IgD-negative memory B cell (primary cell): ENCODE results near the gene SLCO4C1. TPM values are rescaled to one million over a fixed set of nuclear protein-coding genes. Genes with fewer than 3 reads are reported as not detected.

ENCODE experiments used
- H3K27ac Mint-ChIP-seq, 3 donors: one replicate each; pipeline ENCODE4 v1.8.0; 2020 to 2022; ENCODE audit warnings: mild to moderate bottlenecking in 3 of 3, mixed read lengths in 3 of 3, moderate library complexity in 1 of 3
- H3K27me3 Mint-ChIP-seq: one replicate; pipeline ENCODE4 v1.8.0; 2021; ENCODE audit warnings: mixed read lengths
- H3K36me3 Mint-ChIP-seq: one replicate; pipeline ENCODE4 v1.8.0; 2020; ENCODE audit warnings: mild to moderate bottlenecking, mixed read lengths
- H3K4me1 Mint-ChIP-seq, 3 donors: one replicate each; pipeline ENCODE4 v1.8.0; 2020 to 2022; ENCODE audit warnings: mixed read lengths in 3 of 3, mild to moderate bottlenecking in 1 of 3
- H3K4me3 Mint-ChIP-seq, 4 donors: one replicate each; pipeline ENCODE4 v1.8.0; 2020 to 2022; ENCODE audit warnings: mild to moderate bottlenecking in 4 of 4, mixed read lengths in 4 of 4, moderate library complexity in 3 of 4
- H3K9me3 Mint-ChIP-seq, 3 donors: one replicate each; pipeline ENCODE4 v1.8.0; 2020 to 2021; ENCODE audit warnings: mixed read lengths in 3 of 3, mild to moderate bottlenecking in 1 of 3
- polyA plus RNA-seq: library from polyadenylated mRNA; unstranded; fragments of 300-500 nt; fragmentation: Illumina TruSeq; gene quantifications from one replicate; pipeline ENCODE4 v1.2.3, GENCODE V29; 2021

Gene SLCO4C1
- polyA plus RNA-seq, 1 donor from 2014 or later = 0.05 TPM

DNA sequence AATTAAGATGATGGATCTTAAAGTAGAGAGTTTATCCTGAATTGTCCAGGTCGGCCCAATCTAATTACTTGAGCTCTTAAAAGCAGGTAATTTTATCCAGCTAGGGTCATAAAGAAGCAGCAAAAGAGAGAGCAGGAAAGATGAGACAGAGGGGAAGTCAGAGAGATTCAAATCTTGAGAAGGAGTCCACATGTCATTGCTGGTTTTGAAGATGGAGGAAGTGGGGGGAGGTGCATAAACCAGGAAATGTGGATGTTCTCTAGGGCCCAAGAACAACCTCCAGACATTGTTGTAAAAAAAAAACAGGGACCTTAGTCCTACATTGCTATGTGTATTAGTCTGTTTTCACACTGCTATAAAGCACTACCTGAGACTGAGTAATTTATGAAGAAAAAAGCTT is 66.4 kb downstream of the SLCO4C1 start:
- no peak overlapping the region for H3K27ac Mint-ChIP-seq
- no peaks in the 10 kb centered on the region for H3K9me3 Mint-ChIP-seq
- no peaks in the 10 kb centered on the region for H3K27me3 Mint-ChIP-seq
- H3K4me1 Mint-ChIP-seq = peaks cover 0 to 4% (median 0%) of the 10 kb centered on the region in 3 donors
- no peaks in the 10 kb centered on the region for H3K36me3 Mint-ChIP-seq
- H3K4me3 Mint-ChIP-seq = no peak overlapping the region

DNA sequence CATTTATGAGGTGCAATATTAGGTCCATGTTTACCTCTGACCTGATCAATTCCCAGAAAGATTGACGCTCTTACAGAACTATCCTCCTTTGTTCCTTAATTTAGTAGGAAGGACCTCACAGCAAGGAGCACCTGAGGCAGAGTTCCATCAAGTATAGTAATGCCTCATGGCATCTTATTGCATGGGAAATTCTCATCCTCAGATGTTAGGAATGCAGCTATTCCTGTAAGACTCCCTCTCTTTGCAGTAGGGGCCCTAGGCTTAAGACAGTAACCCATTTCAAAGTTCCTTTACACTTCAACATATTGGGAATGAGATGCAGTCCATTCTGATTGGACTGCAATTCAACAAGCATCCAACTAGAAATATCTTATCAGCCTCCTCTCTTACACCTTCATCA is 69.8 kb downstream of the SLCO4C1 start:
- H3K27ac Mint-ChIP-seq = no peak overlapping the region
- H3K4me3 Mint-ChIP-seq = no peak overlapping the region
- peaks cover 1% of the 10 kb centered on the region for H3K27me3 Mint-ChIP-seq
- peaks cover 0 to 4% (median 1%) of the 10 kb centered on the region in 3 donors for H3K4me1 Mint-ChIP-seq
- H3K9me3 Mint-ChIP-seq = no peaks in the 10 kb centered on the region
- no peaks in the 10 kb centered on the region for H3K36me3 Mint-ChIP-seq

DNA sequence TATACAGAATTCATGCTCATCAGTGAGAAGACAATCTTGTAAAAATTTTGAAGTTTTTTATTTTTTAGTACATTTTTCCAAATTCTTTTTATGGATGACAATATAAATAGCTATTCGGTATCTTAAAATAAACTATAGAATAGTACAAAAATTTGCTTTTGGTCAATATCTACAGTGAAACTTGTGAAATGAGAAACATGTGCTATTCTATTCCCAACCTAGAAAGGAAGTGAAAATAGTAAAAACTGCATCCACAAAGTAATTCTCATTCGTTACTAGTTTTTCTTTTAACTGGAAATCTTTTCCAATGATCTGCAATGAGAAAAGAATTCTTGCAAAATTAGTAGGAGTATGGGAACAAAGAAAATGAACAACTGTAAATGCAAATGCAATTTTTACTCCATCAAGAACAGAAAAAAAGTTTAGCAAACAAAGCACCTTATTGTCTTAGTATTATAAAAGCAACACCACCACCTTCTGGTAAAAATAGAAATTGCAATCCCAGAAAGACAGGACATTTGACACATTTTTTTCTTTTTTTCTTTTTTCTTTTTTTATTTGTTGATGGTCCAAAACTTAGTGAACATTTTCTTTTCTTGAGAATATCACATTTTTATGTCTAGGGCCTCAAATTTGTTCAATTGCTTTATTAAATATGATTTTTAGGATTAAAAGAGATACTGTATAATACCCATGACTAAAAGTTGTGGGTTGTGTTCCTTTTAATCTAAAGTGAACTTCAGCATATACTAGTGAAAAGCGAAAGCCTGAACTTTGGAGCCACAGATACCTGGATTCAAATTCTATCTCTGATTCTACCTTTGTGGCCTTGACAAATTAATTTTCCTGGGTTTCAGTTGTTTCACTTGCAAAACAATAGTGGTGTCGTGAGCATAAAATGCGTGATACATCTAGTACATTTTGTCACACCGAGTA is 72.3 kb downstream of the SLCO4C1 start:
- Mint-ChIP-seq H3K4me3 (no peak overlapping the region), H3K4me1 (peaks cover 0 to 1% (median 0%) of the 10 kb centered on the region in 3 donors), H3K27ac (no peak overlapping the region), H3K27me3 (peaks cover 2% of the 10 kb centered on the region), H3K9me3 (peaks cover 2 to 6% (median 2%) of the 10 kb centered on the region in 3 donors), H3K36me3 (no peaks in the 10 kb centered on the region)

- peaks cover 2 to 6% (median 2%) of the 10 kb centered on the region in 3 donors for H3K9me3 Mint-ChIP-seq
- H3K4me3 Mint-ChIP-seq = no peak overlapping the region
- peaks cover 0 to 1% (median 0%) of the 10 kb centered on the region in 3 donors for H3K4me1 Mint-ChIP-seq
- H3K27me3 Mint-ChIP-seq = peaks cover 2% of the 10 kb centered on the region
- no peak overlapping the region for H3K27ac Mint-ChIP-seq
- H3K36me3 Mint-ChIP-seq = no peaks in the 10 kb centered on the region
These were observed 73.3 kb downstream of the SLCO4C1 start for GRCh38 chr5:102222772-102223171.

- Mint-ChIP-seq H3K4me3 (no peak overlapping the region), H3K36me3 (no peaks in the 10 kb centered on the region), H3K4me1 (peaks cover 0 to 1% (median 0%) of the 10 kb centered on the region in 3 donors), H3K27ac (no peak overlapping the region), H3K9me3 (peaks cover 2 to 6% (median 2%) of the 10 kb centered on the region in 3 donors), H3K27me3 (peaks cover 2% of the 10 kb centered on the region)
These were observed 74.1 kb downstream of the SLCO4C1 start for GRCh38 chr5:102221949-102222348.

- Mint-ChIP-seq H3K4me3 (no peak overlapping the region), H3K27ac (no peak overlapping the region), H3K27me3 (peaks cover 1% of the 10 kb centered on the region), H3K36me3 (no peaks in the 10 kb centered on the region), H3K4me1 (no peaks in the 10 kb centered on the region), H3K9me3 (peaks cover 2 to 6% (median 4%) of the 10 kb centered on the region in 3 donors)
These were observed 77.9 kb downstream of the SLCO4C1 start for GRCh38 chr5:102218159-102218558.

DNA sequence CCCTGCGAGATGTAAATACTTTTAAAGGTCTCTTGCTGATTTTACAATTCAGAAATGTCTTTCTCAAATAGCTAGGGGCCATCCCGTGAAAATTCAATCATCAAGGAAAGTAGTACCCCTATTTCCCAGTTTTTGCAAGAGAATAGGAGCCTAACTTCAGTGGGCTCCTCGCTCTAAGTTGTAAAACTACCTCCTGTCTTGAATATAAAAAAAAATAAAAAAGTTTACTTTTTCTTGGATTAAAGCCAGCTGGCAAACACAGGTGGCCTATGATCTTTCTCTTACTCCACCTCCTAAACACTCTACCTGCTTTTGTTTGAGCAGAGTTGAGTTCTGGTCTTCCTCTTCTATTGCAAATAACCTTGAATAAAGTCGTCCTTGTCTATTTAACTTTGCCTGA is 79.4 kb downstream of the SLCO4C1 start:
- no peaks in the 10 kb centered on the region for H3K4me1 Mint-ChIP-seq
- peaks cover 2 to 6% (median 4%) of the 10 kb centered on the region in 3 donors for H3K9me3 Mint-ChIP-seq
- H3K36me3 Mint-ChIP-seq = no peaks in the 10 kb centered on the region
- H3K4me3 Mint-ChIP-seq = no peak overlapping the region
- H3K27ac Mint-ChIP-seq = no peak overlapping the region
- peaks cover 1% of the 10 kb centered on the region for H3K27me3 Mint-ChIP-seq

DNA sequence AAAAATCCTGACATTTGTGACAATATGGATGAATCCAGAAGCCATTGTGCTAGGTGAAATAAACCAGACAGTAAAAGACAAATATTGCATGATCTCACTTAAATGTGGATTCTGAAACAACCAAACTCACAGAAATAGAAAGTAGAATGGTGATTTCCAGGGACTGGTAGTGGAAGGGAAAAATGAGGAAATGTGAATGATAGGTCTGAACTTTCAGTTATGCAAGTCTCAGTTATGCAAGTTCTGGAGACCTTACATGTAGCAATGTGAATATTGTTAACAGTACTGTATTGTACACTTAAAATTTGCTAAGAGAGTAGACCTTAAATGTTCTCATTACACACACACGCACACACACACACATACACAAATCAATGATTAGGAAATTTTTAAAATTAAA is 84.9 kb downstream of the SLCO4C1 start:
- Mint-ChIP-seq H3K4me1 (no peaks in the 10 kb centered on the region), H3K27ac (no peak overlapping the region), H3K27me3 (no peaks in the 10 kb centered on the region), H3K9me3 (peaks cover 0 to 2% (median 0%) of the 10 kb centered on the region in 3 donors), H3K4me3 (no peak overlapping the region), H3K36me3 (no peaks in the 10 kb centered on the region)

- Mint-ChIP-seq H3K36me3 (no peaks in the 10 kb centered on the region), H3K9me3 (peaks cover 0 to 4% (median 3%) of the 10 kb centered on the region in 3 donors), H3K27ac (peak overlapping the region in 1 of 3 donors; percentile 41), H3K27me3 (no peaks in the 10 kb centered on the region), H3K4me3 (no peak overlapping the region), H3K4me1 (no peaks in the 10 kb centered on the region)
These were observed 95.2 kb downstream of the SLCO4C1 start for GRCh38 chr5:102200861-102201260.

DNA sequence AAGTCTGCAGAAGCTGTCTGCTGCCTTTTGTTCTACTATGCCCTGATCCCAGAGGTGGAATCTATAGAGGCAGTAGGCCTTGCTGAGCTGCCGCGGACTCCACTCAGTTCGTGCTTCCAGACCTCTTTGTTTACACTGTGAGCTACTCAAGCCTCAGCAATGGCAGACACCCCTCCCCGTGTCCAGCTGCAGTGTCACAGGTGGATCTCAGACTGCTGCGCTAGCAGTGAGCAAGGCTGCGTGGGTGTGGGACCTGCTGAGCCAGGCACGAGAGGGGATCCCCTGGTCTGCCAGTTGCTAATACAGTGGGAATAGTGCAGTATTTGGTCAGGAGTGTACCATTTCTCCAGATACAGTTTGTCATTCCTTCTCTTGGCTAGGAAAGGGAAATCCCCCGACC is 99.6 kb downstream of the SLCO4C1 start:
- H3K9me3 Mint-ChIP-seq = peaks cover 4 to 5% (median 4%) of the 10 kb centered on the region in 3 donors

More for the DNA sequence above, 99.6 kb downstream of the SLCO4C1 start:
- no peak overlapping the region for H3K27ac Mint-ChIP-seq
- no peak overlapping the region for H3K4me3 Mint-ChIP-seq
- H3K27me3 Mint-ChIP-seq = no peaks in the 10 kb centered on the region
- H3K36me3 Mint-ChIP-seq = no peaks in the 10 kb centered on the region
- H3K4me1 Mint-ChIP-seq = no peaks in the 10 kb centered on the region

Other genes with a start within 250 kb of the SLCO4C1 start
- gene SLCO6A1, start 202.7 kb upstream of the SLCO4C1 start, polyA plus RNA-seq = not detected